Stimulated activated CD8-positive, alpha-beta memory T cell treated with anti-CD3 and anti-CD28 coated beads, Interleukin-7, amount 100 ng/mL, for 4 hours (primary cell): Measurements from ENCODE around the gene SUSD4.

Experiments
- DNase-seq, 2 donors: peaks; one replicate each; pipeline ENCODE4 v3.0.0-alpha.2; 2020; ENCODE audit warnings: low read depth in 2 of 2

Gene SUSD4

GRCh38 chr1:223211323-223211985 is 152.5 kb downstream of the SUSD4 start:
- no peak for DNase-seq

- DNase-seq: no peak
These were observed 153.2 kb downstream of the SUSD4 start for GRCh38 chr1:223210788-223211120.

- no peak for DNase-seq
These were observed 153.8 kb downstream of the SUSD4 start for GRCh38 chr1:223209992-223210787.

- DNase-seq: no peak
These were observed 154.6 kb downstream of the SUSD4 start for GRCh38 chr1:223209293-223209898.

- DNase-seq: no peak
These were observed 155.6 kb downstream of the SUSD4 start for GRCh38 chr1:223208164-223209076.

GRCh38 chr1:223207293-223208066 is 156.5 kb downstream of the SUSD4 start:
- no peak for DNase-seq

GRCh38 chr1:223204424-223204823 is 159.6 kb downstream of the SUSD4 start:
- DNase-seq: no peak

- DNase-seq: no peak
These were observed 160.3 kb downstream of the SUSD4 start for GRCh38 chr1:223203694-223204093.

GRCh38 chr1:223203034-223203408 is 161.0 kb downstream of the SUSD4 start:
- no peak for DNase-seq

GRCh38 chr1:223202376-223203033 is 161.5 kb downstream of the SUSD4 start:
- DNase-seq: no peak

- no peak for DNase-seq
These were observed 162.0 kb downstream of the SUSD4 start for GRCh38 chr1:223201967-223202366.

GRCh38 chr1:223200903-223201302 is 163.1 kb downstream of the SUSD4 start:
- DNase-seq: no peak

- DNase-seq: no peak
These were observed 164.8 kb downstream of the SUSD4 start for GRCh38 chr1:223199094-223199647.

- no peak for DNase-seq
These were observed 165.4 kb downstream of the SUSD4 start for GRCh38 chr1:223198628-223198965.

GRCh38 chr1:223197923-223198627 is 165.9 kb downstream of the SUSD4 start:
- DNase-seq: no peak

- DNase-seq: peak; percentile 48 to 53
These were observed 173.9 kb downstream of the SUSD4 start for GRCh38 chr1:223189903-223190724.

- no peak for DNase-seq
These were observed 174.5 kb downstream of the SUSD4 start for GRCh38 chr1:223189525-223189902.

GRCh38 chr1:223188618-223189356 is 175.2 kb downstream of the SUSD4 start:
- no peak for DNase-seq
